ENCODE measurements around the gene PLA2R1. TPM values are rescaled to one million over a fixed set of nuclear protein-coding genes. Genes with fewer than 3 reads are reported as not detected.

PLA2R1 gene
- total and polyA plus RNA-seq, 10 of the 15 experiments (the other 5 are each of a cell fraction or from before 2014, with no cell fraction given): 0.01 to 0.05 (median 0.02) TPM; not detected in 6

DNA sequence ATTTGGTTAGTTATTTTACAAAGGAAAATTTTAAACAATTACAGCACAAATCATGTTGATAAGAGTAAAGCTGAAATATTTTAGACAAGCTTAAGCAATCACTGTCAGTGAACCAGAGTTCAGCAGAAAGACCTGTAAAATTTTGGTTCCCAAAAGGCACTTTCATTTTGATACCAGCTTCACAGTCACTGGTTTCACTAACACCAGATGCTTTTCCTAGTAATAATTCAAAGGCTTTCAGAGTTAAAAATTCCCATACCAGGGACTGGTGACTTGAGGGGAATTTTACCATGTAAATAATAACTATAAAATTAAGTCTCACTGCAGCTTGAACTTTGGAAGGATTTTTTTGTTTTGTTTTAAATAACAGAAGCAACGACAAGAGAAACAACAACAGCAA lies 162.1 kb downstream of the PLA2R1 start (continued):
- TF ChIP-seq, protein P1, sequence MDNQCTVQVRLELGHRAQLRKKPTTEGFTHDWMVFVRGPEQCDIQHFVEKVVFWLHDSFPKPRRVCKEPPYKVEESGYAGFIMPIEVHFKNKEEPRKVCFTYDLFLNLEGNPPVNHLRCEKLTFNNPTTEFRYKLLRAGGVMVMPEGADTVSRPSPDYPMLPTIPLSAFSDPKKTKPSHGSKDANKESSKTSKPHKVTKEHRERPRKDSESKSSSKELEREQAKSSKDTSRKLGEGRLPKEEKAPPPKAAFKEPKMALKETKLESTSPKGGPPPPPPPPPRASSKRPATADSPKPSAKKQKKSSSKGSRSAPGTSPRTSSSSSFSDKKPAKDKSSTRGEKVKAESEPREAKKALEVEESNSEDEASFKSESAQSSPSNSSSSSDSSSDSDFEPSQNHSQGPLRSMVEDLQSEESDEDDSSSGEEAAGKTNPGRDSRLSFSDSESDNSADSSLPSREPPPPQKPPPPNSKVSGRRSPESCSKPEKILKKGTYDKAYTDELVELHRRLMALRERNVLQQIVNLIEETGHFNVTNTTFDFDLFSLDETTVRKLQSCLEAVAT (IDR thresholded peaks at IDR 0.05): no peak
- TF ChIP-seq CHD2 (IDR thresholded peaks at IDR 0.05; ENCODE audit: borderline replicate concordance, low read depth, low read length) (no peak), TCF7 (IDR thresholded peaks at IDR 0.05; ENCODE audit: borderline replicate concordance) (no peak), CBX3 (IDR thresholded peaks at IDR 0.05; ENCODE audit: borderline replicate concordance, low read depth) (no peak), GABPA (IDR thresholded peaks at IDR 0.05; ENCODE audit: low read depth) (no peak), IKZF2 (IDR thresholded peaks at IDR 0.05) (peak; percentile 65 to 80; a peak in 3 of 4 replicates), NFXL1 (IDR thresholded peaks at IDR 0.05; ENCODE audit: borderline replicate concordance) (no peak), EED (IDR thresholded peaks at IDR 0.05; ENCODE audit: low read depth) (peak; percentile 26; the same call in 1 of the 2 replicates), ZNF207 (IDR thresholded peaks at IDR 0.05; ENCODE audit: borderline replicate concordance) (no peak), BMI1 (IDR thresholded peaks at IDR 0.05; ENCODE audit: borderline replicate concordance) (no peak), TAF1 (IDR thresholded peaks at IDR 0.05; ENCODE audit: borderline replicate concordance, low read depth, low read length) (no peak), RCOR1 (conservative IDR thresholded peaks at IDR 0.05; ENCODE audit: low read depth, low read length) (no peak), SP1 (IDR thresholded peaks at IDR 0.05; ENCODE audit: low read depth, low read length) (no peak), RUNX3 (IDR thresholded peaks at IDR 0.05; ENCODE audit: low read length) (peak; percentile 36; the same call in 1 of the 2 replicates), ASH2L (IDR thresholded peaks at IDR 0.05; ENCODE audit: borderline replicate concordance, low read depth) (no peak), JUNB (IDR thresholded peaks at IDR 0.05) (peak; percentile 78), TCF12 (IDR thresholded peaks at IDR 0.05; ENCODE audit: low read depth, low read length) (0 out of 2 replicates have a peak, but pooled peaks have one; percentile 28), CBFB (IDR thresholded peaks at IDR 0.05; ENCODE audit: low read depth) (no peak)
- TF ChIP-seq, protein P2, sequence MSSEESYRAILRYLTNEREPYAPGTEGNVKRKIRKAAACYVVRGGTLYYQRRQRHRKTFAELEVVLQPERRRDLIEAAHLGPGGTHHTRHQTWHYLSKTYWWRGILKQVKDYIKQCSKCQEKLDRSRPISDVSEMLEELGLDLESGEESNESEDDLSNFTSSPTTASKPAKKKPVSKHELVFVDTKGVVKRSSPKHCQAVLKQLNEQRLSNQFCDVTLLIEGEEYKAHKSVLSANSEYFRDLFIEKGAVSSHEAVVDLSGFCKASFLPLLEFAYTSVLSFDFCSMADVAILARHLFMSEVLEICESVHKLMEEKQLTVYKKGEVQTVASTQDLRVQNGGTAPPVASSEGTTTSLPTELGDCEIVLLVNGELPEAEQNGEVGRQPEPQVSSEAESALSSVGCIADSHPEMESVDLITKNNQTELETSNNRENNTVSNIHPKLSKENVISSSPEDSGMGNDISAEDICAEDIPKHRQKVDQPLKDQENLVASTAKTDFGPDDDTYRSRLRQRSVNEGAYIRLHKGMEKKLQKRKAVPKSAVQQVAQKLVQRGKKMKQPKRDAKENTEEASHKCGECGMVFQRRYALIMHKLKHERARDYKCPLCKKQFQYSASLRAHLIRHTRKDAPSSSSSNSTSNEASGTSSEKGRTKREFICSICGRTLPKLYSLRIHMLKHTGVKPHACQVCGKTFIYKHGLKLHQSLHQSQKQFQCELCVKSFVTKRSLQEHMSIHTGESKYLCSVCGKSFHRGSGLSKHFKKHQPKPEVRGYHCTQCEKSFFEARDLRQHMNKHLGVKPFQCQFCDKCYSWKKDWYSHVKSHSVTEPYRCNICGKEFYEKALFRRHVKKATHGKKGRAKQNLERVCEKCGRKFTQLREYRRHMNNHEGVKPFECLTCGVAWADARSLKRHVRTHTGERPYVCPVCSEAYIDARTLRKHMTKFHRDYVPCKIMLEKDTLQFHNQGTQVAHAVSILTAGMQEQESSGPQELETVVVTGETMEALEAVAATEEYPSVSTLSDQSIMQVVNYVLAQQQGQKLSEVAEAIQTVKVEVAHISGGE (CRISPR knock-in tag; IDR thresholded peaks at IDR 0.05): no peak
- TF ChIP-seq, protein P3, sequence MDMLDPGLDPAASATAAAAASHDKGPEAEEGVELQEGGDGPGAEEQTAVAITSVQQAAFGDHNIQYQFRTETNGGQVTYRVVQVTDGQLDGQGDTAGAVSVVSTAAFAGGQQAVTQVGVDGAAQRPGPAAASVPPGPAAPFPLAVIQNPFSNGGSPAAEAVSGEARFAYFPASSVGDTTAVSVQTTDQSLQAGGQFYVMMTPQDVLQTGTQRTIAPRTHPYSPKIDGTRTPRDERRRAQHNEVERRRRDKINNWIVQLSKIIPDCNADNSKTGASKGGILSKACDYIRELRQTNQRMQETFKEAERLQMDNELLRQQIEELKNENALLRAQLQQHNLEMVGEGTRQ (IDR thresholded peaks at IDR 0.05; ENCODE audit: borderline replicate concordance, low read depth, low read length): no peak
- TF ChIP-seq, protein P4, sequence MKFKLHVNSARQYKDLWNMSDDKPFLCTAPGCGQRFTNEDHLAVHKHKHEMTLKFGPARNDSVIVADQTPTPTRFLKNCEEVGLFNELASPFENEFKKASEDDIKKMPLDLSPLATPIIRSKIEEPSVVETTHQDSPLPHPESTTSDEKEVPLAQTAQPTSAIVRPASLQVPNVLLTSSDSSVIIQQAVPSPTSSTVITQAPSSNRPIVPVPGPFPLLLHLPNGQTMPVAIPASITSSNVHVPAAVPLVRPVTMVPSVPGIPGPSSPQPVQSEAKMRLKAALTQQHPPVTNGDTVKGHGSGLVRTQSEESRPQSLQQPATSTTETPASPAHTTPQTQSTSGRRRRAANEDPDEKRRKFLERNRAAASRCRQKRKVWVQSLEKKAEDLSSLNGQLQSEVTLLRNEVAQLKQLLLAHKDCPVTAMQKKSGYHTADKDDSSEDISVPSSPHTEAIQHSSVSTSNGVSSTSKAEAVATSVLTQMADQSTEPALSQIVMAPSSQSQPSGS (IDR thresholded peaks at IDR 0.05; ENCODE audit: low read length): peak; percentile 29; the same call in 1 of the 2 replicates
- TF ChIP-seq, protein P5, sequence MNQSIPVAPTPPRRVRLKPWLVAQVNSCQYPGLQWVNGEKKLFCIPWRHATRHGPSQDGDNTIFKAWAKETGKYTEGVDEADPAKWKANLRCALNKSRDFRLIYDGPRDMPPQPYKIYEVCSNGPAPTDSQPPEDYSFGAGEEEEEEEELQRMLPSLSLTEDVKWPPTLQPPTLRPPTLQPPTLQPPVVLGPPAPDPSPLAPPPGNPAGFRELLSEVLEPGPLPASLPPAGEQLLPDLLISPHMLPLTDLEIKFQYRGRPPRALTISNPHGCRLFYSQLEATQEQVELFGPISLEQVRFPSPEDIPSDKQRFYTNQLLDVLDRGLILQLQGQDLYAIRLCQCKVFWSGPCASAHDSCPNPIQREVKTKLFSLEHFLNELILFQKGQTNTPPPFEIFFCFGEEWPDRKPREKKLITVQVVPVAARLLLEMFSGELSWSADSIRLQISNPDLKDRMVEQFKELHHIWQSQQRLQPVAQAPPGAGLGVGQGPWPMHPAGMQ (IDR thresholded peaks at IDR 0.05; ENCODE audit: borderline replicate concordance): no peak
